AG09309 (cell line): ENCODE results near the gene NDUFS1.
"Not testable (repeated sequence)": the region's sequence is repeated elsewhere in the genome, so short reads cannot be mapped to it uniquely, and the experiment has no call there.

Source experiments
- DNase-seq: peaks from one replicate; pipeline ENCODE4 v3.0.0-alpha.2; 2010; ENCODE audit warnings: low read depth
- H3K4me3 ChIP-seq: 2 replicates; pipeline ENCODE4 v1.5.1; 2011; ENCODE audit warnings: mild to moderate bottlenecking, low read depth, low read length, moderate library complexity; ENCODE audit not compliant: control insufficient read depth
- CTCF ChIP-seq: IDR thresholded peaks from 2 replicates; pipeline ENCODE4 v1.5.1; 2011; ENCODE audit warnings: mild to moderate bottlenecking, low read depth, low read length, inconsistent platforms; ENCODE audit not compliant: insufficient read depth, control insufficient read depth; ENCODE audit errors: missing control alignments

The NDUFS1 gene

GRCh38 chr2:206149330-206149729 lies 9.9 kb downstream of the NDUFS1 start:
- DNase-seq: no peak
- H3K4me3 ChIP-seq: no peak overlapping the region
- TF ChIP-seq CTCF: no peak

GRCh38 chr2:206145665-206146064 lies 13.6 kb downstream of the NDUFS1 start:
- DNase-seq: no peak
- no peak overlapping the region for H3K4me3 ChIP-seq
- TF ChIP-seq CTCF: no peak

GRCh38 chr2:206144383-206144782 lies 14.9 kb downstream of the NDUFS1 start:
- no peak for TF ChIP-seq CTCF
- no peak overlapping the region for H3K4me3 ChIP-seq
- no peak for DNase-seq

GRCh38 chr2:206143451-206143850 lies 15.8 kb downstream of the NDUFS1 start:
- DNase-seq: no peak
- no peak for TF ChIP-seq CTCF
- no peak overlapping the region for H3K4me3 ChIP-seq

GRCh38 chr2:206127656-206128055 lies 31.6 kb downstream of the NDUFS1 start:
- TF ChIP-seq CTCF: no peak
- H3K4me3 ChIP-seq: no peak overlapping the region
- DNase-seq: no peak

- no peak for TF ChIP-seq CTCF
- H3K4me3 ChIP-seq: no peak overlapping the region
- DNase-seq: no peak
Observed at GRCh38 chr2:206125901-206126300, 33.3 kb downstream of the NDUFS1 start.

- H3K4me3 ChIP-seq: not testable (repeated sequence)
Observed at GRCh38 chr2:206122569-206122968, 36.7 kb downstream of the NDUFS1 start.

More at GRCh38 chr2:206122569-206122968, 36.7 kb downstream of the NDUFS1 start:
- not testable (repeated sequence) for DNase-seq
